K562 (cell line): Measurements from ENCODE around the gene MRPS35. TPM values are rescaled to one million over a fixed set of nuclear protein-coding genes. Genes with fewer than 3 reads are reported as not detected.
A peak's percentile ranks its signal among the peaks of the same experiment; 100 is the strongest.

Source experiments
- CBFB ChIP-seq: sonication (generic); formaldehyde crosslinking; IDR thresholded peaks from 2 replicates; pipeline ENCODE4 v1.4.0; 2020; ENCODE audit warnings: mild to moderate bottlenecking, missing genetic modification reagents
- CTBP1 ChIP-seq: fragments of 450-650 bp; IDR thresholded peaks from 2 replicates; pipeline ENCODE4 v1.6.1; 2016; ENCODE audit warnings: borderline replicate concordance
- CXXC5 ChIP-seq: fragments of 250-450 bp; sonication (Bioruptor Pico); IDR thresholded peaks from 2 replicates; pipeline ENCODE4 v1.8.0; 2022; ENCODE audit warnings: inconsistent platforms, mild to moderate bottlenecking, moderate library complexity
- ETV5 ChIP-seq: sonication (generic); formaldehyde crosslinking; IDR thresholded peaks from 2 replicates; pipeline ENCODE4 v1.4.0; 2020; ENCODE audit warnings: low read depth, mild to moderate bottlenecking, missing genetic modification reagents
- GTF2B ChIP-seq: IDR thresholded peaks from 2 replicates; pipeline ENCODE4 v1.6.1; 2011; ENCODE audit not compliant: insufficient read length; ENCODE audit errors: extremely low read depth
- ID3 ChIP-seq, 2 experiments: fragments of 250-450 bp in 1 of 2; fragments of 450-650 bp in 1 of 2; sonication (Bioruptor Pico) in 1 of 2; IDR thresholded peaks; 2 replicates each; pipeline versions ENCODE4 v1.6.1 to v1.8.0; 2016 to 2021; ENCODE audit warnings: mild to moderate bottlenecking in 2 of 2, moderate library complexity in 2 of 2, missing compliant biosample characterization in 1 of 2, missing genetic modification characterization in 1 of 2
- KDM1A ChIP-seq, 2 experiments: fragments of 450-650 bp; IDR thresholded peaks; 2 replicates each; pipeline ENCODE4 v1.6.1; 2016; ENCODE audit warnings: mild to moderate bottlenecking in 2 of 2
- MEF2D ChIP-seq: conservative IDR thresholded peaks from 2 replicates; pipeline ENCODE4 v1.6.1; 2016; ENCODE audit warnings: low read depth, missing genetic modification characterization, missing compliant biosample characterization
- SRSF3 ChIP-seq: fragments of 200-400 bp; formaldehyde crosslinking; IDR thresholded peaks from 2 replicates; pipeline ENCODE4 v1.6.1; 2016; ENCODE audit warnings: mild to moderate bottlenecking, low read length, moderate library complexity; ENCODE audit not compliant: insufficient read depth
- TAF7 ChIP-seq: fragments of 450-650 bp; IDR thresholded peaks from 2 replicates; pipeline ENCODE4 v1.6.1; 2016; ENCODE audit warnings: missing genetic modification characterization, missing compliant biosample characterization
- ZNF512 ChIP-seq: IDR thresholded peaks from 2 replicates; pipeline ENCODE4 v1.6.1; 2016; ENCODE audit warnings: missing genetic modification characterization, missing compliant biosample characterization
- polyA plus RNA-seq, 8 experiments: library from polyadenylated mRNA; depleted of rRNA in 4 of 8; stranded (reverse) in 5 of 8; unstranded in 3 of 8; fragments of >200 nt; fragmentation: Nextera tagmentation in 2 of 8; fragmentation: Illumina TruSeq in 1 of 8; extraction: Ambion mirVana in 2 of 8; extraction: Trizol in 1 of 8; gene quantifications; 2 replicates each; pipeline versions ENCODE4 v1.2.1 to v1.2.3, GENCODE V29; 2011 to 2014; ENCODE audit warnings: inconsistent platforms in 1 of 8, missing spikeins in 1 of 8
- total RNA-seq, 7 experiments: library from RNA; depleted of rRNA in 6 of 7; stranded (reverse); fragments of >200 nt in 6 of 7; fragmentation: Illumina TruSeq in 2 of 7; extraction: Trizol in 2 of 7; gene quantifications; 2 replicates each; pipeline versions ENCODE4 v1.2.1 to v1.2.3, GENCODE V29; 2011 to 2021; ENCODE audit warnings: low replicate concordance in 1 of 7
- TF ChIP-seq, protein P1 (sequence below): fragments of 250-450 bp; sonication (Bioruptor Pico); IDR thresholded peaks from 2 replicates; pipeline ENCODE4 v1.8.0; 2021; ENCODE audit warnings: borderline replicate concordance, mild to moderate bottlenecking, moderate library complexity; ENCODE audit not compliant: poor library complexity, severe bottlenecking
- TF ChIP-seq, protein P2 (sequence below), 2 experiments: fragments of 450-650 bp; IDR thresholded peaks; 2 replicates each; pipeline ENCODE4 v1.6.1; 2016; ENCODE audit warnings: mild to moderate bottlenecking in 2 of 2, borderline replicate concordance in 1 of 2, low read depth in 1 of 2, moderate library complexity in 1 of 2

Gene MRPS35
- total and polyA plus RNA-seq, 9 of the 15 experiments (the other 6 are each of a cell fraction or from before 2014, with no cell fraction given) = 79.0 to 183 (median 114) TPM

- TF ChIP-seq, protein P1, sequence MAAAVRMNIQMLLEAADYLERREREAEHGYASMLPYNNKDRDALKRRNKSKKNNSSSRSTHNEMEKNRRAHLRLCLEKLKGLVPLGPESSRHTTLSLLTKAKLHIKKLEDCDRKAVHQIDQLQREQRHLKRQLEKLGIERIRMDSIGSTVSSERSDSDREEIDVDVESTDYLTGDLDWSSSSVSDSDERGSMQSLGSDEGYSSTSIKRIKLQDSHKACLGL (CRISPR knock-in tag) = no peak
- TF ChIP-seq GTF2B = peak; percentile 61
- TF ChIP-seq SRSF3 = no peak
- no peak for TF ChIP-seq MEF2D (tag)
- peak; percentile 39; the same call in 1 of the 2 replicates for TF ChIP-seq ETV5
- TF ChIP-seq, protein P2, sequence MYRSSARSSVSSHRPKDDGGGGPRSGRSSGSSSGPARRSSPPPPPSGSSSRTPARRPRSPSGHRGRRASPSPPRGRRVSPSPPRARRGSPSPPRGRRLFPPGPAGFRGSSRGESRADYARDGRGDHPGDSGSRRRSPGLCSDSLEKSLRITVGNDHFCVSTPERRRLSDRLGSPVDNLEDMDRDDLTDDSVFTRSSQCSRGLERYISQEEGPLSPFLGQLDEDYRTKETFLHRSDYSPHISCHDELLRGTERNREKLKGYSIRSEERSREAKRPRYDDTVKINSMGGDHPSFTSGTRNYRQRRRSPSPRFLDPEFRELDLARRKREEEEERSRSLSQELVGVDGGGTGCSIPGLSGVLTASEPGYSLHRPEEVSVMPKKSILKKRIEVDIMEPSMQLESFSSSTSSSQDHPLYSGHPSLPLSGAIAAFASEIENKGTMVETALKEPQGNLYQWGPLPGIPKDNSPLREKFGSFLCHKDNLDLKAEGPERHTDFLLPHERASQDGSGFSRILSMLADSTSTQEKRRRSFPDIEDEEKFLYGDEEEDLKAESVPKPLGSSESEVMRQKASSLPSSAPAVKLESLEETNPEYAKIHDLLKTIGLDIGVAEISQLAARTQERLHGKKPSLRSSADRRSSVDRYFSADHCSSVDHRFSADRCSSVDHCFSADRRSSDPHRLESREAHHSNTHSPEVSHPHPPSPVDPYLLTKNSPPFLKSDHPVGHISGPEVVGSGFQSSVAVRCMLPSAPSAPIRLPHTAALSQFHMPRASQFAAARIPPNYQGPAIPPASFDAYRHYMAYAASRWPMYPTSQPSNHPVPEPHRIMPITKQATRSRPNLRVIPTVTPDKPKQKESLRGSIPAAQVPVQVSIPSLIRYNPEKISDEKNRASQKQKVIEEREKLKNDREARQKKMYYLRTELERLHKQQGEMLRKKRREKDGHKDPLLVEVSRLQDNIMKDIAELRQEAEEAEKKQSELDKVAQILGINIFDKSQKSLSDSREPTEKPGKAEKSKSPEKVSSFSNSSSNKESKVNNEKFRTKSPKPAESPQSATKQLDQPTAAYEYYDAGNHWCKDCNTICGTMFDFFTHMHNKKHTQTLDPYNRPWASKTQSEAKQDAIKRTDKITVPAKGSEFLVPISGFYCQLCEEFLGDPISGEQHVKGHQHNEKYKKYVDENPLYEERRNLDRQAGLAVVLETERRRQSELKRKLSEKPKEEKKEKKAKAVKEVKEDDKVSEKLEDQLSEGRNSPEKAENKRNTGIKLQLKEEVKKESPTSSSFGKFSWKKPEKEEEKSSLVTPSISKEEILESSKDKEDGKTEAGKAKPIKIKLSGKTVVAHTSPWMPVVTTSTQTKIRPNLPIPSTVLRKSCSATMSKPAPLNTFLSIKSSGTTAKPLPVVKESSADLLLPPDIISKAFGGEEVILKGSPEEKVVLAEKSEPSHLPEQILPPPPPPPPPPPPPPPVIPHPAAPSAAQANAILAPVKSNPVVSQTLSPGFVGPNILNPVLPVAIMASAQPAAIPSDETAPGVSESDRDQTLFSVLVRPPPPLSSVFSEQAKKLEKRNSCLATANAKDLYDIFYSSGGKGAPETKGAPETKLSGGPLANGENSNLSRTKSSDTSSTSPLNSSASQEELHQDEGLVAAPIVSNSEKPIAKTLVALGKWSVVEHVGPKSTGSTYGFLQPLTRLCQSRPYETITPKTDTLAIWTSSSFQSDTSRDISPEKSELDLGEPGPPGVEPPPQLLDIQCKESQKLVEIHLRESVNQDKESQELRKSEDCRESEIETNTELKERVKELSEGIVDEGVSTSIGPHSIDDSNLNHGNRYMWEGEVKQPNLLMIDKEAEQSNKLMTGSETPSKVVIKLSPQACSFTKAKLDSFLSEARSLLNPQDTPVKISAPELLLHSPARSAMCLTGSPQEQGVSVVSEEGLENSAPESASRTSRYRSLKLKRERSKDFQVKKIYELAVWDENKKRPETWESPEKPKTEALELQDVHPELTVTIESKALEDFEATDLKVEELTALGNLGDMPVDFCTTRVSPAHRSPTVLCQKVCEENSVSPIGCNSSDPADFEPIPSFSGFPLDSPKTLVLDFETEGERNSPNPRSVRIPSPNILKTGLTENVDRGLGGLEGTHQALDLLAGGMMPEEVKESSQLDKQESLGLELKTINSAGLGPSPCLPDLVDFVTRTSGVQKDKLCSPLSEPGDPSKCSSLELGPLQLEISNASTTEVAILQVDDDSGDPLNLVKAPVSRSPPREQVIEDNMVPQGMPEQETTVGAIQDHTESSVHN (IDR thresholded peaks at IDR 0.05; ENCODE audit: borderline replicate concordance in 1 of 2, low read depth in 1 of 2) = no peak
- TF ChIP-seq ZNF512 (tag) = no peak
- no peak for TF ChIP-seq CTBP1
- TF ChIP-seq CXXC5 (CRISPR knock-in tag) = no peak
- no peak for TF ChIP-seq ID3 (CRISPR knock-in tag; IDR thresholded peaks at IDR 0.05)
- TF ChIP-seq ID3 (tag; IDR thresholded peaks at IDR 0.05) = no peak
- TF ChIP-seq KDM1A (IDR thresholded peaks at IDR 0.05) = peak; percentile 66 to 79; a peak in 3 of 4 replicates
- no peak for TF ChIP-seq TAF7 (tag)
- 0 out of 2 replicates have a peak, but pooled peaks have one; percentile 7 for TF ChIP-seq CBFB (CRISPR knock-in tag)
Measured at GRCh38 chr12:27711317-27711682, 668 bp downstream of the MRPS35 start (continued).
